ENCODE results near the gene CCL17. TPM values are rescaled to one million over a fixed set of nuclear protein-coding genes. Genes with fewer than 3 reads are reported as not detected.
"Not testable (repeated sequence)": the region's sequence is repeated elsewhere in the genome, so short reads cannot be mapped to it uniquely, and the experiment has no call there.

Gene CCL17
- total RNA-seq, 1 donor from 2014 or later = not detected

DNA sequence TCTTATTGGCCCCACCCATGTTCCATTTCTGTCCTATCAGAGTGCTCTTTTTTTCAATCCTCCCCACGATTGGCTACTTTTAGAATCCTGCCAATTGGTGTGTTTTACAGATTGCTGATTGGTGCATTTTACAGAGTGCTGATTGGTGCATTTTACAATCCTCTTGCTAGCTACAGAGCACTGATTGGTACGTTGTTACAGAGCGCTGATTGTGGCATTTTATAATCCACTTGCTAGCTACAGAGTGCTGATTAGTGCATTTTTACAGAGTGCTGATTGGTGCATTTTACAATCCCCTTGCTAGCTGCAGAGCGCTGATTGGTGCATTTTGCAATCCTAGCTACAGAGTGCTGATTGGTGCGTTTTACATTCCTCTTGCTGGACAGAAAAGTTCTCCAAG is 9.5 kb upstream of the CCL17 start:
- no peak for DNase-seq (ENCODE audit: extremely low read depth, low read depth, low spot score)

DNA sequence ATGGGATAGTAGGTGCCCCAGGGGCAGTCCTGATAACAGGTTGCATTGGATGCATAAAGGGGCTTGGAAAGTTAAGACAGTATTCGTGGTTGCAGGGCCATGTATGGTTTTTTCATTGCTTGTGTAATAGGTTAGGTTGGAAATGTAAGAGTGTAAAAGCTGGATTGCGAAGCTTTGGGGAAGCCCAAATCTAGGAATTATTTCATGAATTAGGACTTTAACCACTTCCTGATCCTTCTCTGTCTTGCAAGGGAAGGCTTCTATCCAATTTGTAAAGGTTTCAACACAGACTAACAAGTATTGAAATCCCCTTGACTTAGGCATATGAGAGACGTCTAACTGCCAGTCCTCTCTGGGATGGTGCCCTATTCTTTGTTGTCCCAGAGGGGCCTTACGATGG is 7.8 kb upstream of the CCL17 start:
- DNase-seq (ENCODE audit: extremely low read depth, low read depth, low spot score) = no peak

DNA sequence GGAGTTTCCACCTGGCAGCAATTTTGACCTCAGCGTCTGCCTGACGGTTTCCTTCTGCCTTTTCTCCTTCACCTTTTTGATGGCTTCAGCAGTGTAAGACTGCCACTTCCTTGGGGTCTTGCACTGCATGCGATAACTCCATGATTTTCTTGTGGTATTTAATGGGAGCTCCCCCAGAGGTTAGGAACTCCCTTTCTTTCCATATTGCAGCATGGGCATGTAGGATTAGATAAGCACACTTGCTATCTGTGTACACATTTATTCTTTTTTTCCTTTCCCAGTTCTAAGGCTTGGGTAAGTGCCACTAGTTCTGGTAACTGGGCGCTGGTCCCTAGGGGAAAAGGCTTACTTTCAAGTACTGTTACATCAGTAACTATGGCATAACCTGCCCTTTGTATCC is 7.1 kb upstream of the CCL17 start:
- DNase-seq (ENCODE audit: extremely low read depth, low read depth, low spot score) = not testable (repeated sequence)

DNA sequence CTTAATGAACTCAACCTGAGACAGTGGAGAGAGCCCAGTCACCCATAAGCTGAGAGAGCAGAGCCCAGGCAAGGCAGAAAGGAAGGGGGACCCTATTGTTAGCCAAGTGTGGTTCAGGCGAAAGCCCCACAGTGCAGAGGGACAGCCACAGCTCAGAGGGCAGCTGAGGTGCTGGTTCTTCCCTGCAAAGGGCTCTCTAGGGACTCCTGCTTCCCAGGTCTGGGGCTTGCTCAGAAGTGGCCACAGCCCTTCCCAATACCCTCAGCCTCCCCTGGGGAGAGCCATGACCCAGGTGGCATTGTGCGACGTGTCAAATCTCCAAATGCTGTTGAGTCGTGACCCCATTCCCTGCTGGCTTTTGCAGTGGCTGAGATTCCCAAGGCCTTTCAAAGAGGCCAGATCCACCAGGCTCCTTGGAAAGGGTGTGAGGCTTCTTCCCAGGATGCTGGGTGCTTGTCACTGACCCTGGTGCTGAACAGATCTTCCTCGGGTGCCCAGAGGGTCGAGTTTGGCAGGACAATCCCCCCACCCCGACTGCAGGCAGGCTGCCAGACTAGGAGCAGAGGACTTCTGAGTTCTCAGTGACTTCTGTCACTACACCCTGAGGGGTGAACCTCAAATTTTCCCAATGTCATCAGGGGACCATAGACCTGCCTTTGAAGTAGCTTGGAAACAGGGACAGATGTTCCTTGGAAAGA is 2.5 kb upstream of the CCL17 start:
- DNase-seq (ENCODE audit: extremely low read depth, low read depth, low spot score) = no peak

DNA sequence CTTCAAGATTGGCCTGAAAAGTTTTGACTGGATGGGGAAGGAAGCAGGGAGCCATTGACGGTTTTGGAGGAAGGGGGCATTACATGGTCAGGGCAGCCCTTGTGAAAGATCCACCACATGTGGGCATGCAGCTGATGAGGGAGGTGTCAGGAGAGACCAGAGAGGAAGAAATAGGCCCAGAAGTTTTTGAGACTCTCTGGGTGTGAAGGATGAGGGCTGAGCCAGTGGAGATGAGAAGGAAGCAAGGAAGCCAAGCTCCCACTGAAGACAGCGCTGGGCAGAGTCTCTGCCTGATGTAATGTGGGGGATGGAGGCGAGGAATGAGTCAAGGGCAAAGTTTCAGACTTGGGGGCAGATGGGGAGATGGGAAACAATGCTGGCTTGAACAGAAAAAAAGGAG is 530 bp downstream of the CCL17 start:
- DNase-seq (ENCODE audit: extremely low read depth, low read depth, low spot score) = no peak

DNA sequence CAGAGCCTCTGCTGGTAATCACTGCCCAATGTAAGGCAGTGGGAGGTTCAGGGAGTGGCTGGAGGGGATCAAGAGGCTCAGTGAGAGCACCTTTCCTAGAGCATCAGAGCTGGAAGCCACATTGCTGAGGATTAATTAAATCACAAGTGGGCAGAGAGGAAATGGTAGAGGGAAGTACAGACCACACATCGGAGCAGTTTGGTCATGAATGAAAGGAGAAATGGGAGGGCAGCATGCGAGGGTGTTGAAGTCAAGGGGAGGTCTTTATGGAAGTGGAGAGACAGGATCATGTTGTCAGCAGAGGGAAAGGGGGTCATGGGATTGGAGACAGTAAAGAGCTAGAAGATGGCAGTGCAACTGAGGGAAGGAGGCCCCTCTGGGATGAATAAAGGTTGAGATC is 2.3 kb downstream of the CCL17 start:
- no peak for DNase-seq (ENCODE audit: extremely low read depth, low read depth, low spot score)

DNA sequence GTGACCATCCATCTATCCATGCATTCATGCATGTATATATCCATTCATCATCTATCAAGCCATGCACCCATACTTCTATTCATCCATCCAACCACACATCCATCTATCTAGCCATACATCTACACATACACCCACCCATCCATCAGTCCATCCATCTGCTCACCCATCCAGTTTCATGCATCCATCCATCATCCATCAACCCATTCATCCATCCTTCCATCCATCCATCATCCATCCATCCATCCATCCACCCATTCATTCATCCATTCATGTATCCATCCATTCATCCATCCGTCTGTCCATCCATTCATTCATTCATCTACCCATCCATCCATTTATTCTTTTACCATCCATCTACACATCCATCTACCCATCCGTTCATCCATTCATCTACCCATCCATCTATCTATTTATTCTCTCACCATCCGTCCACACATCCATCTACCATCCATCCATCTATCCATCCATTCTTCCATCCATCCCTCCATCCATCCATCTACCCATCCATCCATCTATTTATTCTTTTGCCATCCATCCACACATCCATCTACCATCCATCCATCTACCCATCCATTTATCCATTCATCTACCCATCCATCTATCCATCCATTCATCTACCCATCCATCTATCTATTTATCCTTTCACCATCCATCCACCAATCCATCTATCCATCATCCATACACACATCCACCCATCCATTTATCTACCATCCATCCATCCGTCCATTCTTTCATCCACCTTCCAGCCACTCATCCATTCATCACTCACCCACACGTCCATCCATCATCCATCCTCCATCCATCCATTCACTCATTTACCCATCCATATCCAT is 3.2 kb downstream of the CCL17 start:
- no peak for DNase-seq (ENCODE audit: extremely low read depth, low read depth, low spot score)

DNA sequence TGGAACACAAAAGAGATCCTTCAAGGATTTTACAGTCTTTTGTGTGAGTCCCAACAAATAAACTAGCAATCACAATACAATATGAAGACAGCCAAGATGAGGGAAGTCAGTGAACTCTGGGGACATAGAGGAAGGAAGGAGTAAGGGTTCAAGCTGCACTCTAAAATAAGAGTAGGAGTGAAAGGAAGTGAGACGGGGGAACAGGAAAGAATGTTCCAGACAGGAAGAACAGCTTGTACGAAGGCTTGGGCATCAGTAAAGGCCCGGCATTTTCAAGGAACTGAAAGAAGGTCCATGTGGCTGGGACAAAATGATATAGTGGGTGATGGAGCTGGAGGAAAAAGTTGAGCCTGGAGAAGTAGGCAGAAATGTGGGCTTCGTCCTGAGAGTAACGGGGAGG is 4.5 kb downstream of the CCL17 start:
- no peak for DNase-seq (ENCODE audit: extremely low read depth, low read depth, low spot score)

DNA sequence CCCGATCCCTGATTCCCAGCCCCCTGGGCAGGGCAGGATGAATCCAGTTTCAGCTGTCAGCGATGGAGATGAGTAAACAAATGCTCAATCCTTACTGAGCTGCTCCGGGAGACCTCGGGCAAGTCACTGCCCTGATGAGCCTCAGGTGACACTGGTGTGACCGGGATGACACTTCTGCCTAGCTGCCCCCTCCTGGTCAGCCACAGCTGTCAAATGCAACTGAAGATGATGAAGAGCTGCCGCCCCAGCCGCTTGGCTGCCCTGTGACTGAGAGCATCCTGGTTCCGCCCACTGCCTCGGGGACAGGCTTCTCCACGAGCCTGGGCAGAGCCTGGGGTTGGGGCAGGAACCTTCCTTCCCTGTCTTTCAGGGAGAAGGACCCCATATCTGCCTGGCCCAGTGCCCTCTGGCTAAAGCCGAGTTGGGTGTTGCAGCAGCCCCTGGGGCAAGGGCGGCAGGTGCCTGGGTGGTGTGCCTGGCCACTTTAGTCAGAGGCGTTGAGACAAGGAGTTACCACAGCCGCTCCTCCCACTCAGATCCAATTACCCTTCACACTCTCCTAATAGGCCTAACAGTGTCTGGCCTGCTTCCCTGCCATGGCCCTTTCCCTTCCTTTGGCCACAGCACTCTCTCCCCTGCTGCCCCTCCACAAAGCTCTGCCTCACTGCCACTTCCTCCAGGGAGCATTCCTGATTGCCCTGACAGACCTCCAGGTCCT is 5.5 kb downstream of the CCL17 start:
- no peak for DNase-seq (ENCODE audit: extremely low read depth, low read depth, low spot score)

DNA sequence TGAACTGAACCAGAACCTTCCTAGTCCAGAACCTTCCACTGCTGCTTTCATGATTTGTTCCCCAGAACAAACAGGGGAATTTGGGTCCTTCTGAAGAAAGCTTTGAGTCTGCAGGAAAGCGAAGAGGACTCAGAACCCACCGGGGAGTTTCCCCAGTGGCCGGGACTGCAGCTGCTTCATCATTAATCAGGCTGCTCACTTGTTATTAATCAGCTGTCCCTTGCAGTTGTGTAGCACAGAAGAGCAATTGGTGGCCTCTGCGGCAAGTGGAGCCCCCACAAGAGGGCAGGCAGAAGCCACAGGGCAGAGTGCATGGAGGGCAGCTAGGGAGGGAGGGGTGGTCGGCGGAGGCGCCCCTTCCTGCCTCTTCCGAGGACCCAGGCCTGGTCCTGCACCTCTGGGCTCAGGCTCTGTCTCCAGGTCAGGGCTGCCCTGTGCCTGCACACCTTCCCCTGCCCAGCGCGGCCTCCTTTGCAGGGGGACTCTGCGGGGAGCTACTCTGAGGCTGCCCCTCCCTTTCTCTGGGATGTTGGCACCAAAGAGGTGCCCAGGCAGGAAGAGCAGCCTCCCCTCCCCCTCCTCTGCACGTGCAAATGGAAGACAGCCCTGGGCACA is 6.9 kb downstream of the CCL17 start:
- DNase-seq (ENCODE audit: extremely low read depth, low read depth, low spot score) = no peak

DNA sequence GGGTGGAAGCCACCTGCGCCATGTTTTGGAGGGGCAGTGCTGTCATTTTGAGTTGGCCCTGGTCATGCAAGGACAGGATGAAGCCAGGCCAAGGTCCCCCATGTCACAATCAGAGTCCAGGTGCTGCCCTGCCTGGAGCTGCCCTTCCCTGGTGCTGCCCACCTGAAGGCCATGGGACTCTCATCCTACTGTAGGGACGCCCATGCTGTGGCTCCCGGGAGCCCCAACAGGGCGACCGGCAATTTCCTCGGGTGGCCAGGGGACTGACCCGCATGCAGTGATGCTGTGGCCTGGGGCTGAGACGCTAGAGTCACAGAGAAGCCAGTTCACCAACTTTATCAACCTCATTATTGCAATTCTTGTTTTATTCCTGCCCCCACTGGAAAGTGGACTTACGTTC is 8.0 kb downstream of the CCL17 start:
- no peak for DNase-seq (ENCODE audit: extremely low read depth, low read depth, low spot score)

DNA sequence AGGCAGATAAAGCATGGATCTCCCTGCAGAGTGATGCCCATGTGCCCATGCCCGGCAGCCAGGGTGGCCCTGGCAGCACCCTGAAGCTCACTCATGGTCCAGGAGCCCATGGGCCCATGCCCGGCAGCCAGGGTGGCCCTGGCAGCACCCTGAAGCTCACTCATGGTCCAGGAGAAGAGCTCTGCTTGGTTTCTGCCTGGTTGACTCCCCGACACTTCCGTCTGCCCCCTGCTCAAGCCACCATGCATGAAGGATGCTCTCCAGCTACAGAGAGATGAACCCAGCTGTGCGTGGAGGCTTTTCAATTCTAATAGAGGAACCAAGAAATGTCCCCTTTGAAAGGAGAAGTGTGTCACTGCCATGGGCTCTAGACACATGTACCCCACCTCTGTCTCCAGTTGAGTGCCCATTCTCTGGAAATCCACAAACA is 8.7 kb downstream of the CCL17 start:
- DNase-seq (ENCODE audit: extremely low read depth, low read depth, low spot score) = no peak

DNA sequence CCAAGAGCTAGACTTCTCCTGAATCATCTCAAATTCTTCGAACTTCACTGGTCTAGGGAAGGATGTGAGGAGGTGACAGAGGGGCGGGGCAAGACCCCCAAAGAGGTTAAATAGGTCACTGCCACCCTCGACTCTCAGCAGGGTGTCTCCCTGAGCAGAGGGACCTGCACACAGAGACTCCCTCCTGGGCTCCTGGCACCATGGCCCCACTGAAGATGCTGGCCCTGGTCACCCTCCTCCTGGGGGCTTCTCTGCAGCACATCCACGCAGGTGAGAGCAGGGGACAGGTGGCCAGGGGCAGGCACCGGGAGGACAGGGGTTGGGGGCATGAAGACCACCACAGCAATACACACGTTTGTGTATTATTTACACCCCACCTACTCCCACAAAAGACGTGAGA is 9.2 kb downstream of the CCL17 start:
- no peak for DNase-seq (ENCODE audit: extremely low read depth, low read depth, low spot score)

DNA sequence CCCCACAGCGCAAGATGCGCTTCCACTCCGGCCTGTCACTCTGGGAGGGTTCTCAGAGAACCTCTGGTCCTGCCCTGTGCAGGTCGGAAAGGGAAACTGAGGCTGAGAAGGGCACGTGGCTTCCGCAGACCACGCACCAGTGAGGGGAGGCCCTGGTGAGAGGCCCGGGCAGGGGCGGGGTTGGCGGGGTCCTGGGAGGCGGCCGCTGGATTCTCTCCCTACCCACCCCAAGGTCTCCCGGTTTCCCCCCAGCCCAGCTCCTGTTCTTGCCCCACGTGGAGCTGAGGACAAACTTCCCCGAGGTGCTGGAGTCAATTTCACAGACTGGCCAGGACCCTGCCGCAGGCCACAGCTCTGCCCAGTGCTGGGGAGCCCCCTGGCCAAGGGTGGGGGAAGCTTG is 11.5 kb downstream of the CCL17 start:
- DNase-seq (ENCODE audit: extremely low read depth, low read depth, low spot score) = no peak

DNA sequence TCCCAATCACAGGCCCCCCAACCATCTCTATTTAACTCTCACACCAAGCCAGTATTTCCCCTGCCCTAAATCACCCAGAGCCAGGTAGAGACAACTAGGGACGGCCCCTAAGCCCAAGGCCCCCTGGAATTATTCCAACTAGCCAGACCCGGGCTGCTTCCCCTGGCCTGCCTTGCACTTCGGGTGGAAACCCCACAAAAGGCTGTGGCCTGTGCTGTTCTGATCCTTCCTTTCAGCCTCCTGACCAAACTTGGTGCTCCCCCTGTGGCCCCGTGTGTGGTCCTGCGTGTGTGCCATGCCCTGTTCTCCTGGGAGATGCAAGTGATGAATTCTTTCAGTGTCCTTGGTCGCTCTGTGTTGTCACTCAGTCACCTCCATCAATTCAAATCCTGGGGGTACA is 14.9 kb downstream of the CCL17 start:
- no peak for DNase-seq (ENCODE audit: extremely low read depth, low read depth, low spot score)

DNA sequence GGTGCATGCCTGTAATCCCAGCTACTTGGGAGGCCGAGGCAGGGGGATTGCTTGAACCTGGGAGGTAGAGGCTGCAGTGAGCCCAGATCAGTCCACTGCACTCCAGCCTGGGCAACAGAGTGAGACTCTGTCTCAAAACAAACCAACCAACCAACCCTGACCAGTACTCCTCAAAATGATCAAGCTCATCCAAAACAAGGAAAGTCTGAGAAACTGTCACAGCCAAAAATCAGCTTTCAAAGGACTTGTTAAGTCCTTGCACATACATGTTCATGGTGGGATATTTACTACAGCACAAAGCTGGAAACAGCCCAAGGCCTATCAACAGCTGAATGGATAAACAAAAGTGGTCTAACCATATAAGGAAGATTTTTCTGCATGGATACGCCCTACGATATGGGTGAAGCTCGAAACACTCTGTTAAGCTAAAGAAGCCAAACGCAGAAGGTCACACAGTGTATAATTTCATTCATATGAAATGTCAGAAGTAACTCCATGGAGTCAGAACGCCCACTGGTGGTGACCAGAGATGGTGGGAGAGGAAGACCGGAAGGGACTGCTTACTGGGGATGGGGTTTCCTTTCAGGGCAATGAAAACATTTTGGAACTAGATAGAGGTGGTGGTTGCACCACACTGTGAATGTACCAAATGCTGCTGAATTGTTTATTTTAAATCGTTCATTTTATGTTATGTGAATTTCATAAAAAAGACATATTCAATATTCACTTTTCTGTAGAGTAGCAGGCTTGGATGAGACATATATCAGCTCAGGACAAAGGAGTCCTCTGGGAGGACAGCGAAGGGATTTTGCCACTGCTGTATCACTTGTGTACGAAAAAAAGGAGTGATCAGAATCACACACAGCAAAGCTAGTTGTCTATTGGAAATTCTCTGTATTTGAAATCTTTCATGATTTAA is 17.7 kb downstream of the CCL17 start:
- DNase-seq (ENCODE audit: extremely low read depth, low read depth, low spot score) = no peak

DNA sequence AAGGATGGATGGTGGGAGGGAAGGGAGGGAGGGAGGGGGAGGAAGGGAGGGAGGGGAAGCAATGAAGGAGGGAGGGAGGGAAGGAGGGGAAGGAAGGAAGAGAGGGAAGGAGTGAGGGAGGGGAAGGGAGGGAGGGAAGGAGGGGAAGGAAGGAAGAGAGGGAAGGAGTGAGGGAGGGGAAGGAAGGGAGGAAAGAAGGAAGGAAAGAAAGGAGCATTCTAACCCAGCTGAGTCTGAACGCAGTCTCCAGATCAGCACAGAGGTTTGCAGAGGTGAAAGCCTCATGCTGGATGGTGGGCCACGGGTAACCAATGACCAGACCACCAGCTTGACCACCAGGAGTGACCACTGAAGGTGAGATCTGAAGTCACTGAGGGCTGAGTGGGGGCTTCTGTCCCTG is 18.6 kb downstream of the CCL17 start:
- no peak for DNase-seq (ENCODE audit: extremely low read depth, low read depth, low spot score)

DNA sequence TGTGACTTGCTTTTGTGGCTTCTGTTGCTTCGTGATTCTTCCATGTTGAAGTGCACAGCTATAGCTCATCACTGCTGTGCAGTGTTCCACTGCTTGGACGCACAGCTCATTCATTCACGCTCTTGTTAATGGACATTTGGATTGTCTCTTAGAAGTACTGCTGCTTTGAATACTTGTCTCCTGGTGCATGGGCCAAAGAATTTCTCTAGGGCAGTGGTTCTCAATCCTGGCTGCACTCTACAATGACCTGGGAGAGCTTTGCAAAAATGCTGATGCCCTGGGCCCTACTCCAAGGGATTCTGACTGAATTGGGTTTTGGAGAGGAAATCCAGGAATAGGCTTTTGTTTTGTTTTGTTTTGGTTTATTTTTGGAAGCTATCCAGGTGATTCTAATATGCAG is 20.0 kb downstream of the CCL17 start:
- DNase-seq (ENCODE audit: extremely low read depth, low read depth, low spot score) = no peak

DNA sequence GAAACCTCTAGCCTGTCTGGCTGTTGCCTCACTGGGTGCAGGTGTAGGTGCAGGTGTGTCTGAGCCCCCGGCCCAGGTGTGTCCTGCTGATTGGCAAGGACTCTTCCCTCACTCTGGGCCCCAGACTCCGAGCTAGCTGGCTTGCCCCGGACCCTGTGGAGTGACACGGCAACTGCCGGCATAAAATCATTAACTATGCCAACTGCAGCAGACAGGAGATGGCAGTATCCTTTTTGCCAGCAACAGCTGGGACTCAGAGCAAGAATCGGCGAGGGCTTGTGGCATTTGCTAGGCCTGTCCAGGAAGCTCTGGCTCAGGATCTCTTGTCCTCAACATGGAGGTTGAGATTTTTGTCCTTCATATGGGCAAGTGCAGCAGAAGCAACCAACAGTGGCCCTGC is 21.8 kb downstream of the CCL17 start:
- no peak for DNase-seq (ENCODE audit: extremely low read depth, low read depth, low spot score)

DNA sequence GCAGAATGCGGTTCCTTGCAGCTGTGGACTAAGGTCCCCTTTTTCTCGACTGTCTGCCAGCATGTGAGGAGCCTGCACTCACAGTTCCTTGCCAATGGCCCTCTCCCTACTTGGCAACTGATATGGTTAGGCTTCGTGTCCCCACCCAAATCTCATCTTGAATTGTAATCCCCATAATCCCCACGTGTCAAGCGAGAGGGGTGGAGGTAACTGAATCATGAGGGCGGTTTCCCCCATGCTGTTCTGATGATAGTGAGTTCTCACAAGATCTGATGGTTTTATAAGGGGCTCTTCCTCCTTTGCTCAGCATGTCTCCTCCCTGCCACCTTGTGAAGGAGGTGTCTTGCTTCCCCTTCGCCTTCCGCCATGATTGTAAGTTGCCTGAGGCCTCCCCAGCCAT is 22.7 kb downstream of the CCL17 start:
- no peak for DNase-seq (ENCODE audit: extremely low read depth, low read depth, low spot score)

Measured in glomerular endothelial cell (primary cell).